ENCODE results near the gene DSG2. TPM values are rescaled to one million over a fixed set of nuclear protein-coding genes. Genes with fewer than 3 reads are reported as not detected.

Gene DSG2
- total RNA-seq, 4 donors from 2014 or later = 1.2 to 6.2 (median 2.9) TPM

DNA sequence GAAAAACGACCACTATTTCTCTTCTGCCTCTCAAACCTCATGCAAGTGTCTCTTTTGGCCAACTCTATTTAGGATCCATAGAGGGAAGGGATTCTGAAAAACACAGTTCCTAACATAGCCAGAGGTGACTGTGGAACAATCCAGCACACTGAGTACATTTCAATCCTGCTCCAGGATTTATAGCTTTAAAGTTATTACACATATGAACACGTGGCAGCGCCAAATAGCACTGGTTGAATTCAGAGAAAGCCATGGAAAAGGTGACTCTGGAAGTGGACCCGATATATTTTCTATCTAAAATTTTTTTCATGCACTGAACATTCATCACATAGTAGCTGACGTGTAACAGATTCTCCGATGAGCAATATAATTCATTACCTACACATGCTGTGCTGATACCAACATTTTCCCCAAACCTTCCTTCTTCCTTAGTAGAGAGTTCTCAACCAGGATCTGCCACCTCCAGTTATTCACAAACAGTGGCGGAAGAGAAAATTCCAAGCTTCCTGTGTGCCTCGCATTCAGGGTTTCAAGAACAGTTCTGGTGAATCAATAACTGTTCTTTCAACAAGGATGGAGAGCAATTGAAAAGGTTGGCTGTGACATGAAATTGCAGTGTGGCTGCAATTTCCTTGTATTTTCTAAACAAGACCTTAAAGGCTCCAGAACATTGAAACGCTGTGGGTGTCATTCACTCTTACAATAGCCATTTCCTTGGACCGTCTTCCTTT is 68.0 kb downstream of the DSG2 start:
- no peak overlapping the region for H3K4me3 ChIP-seq
- H3K9me3 ChIP-seq = no peaks in the 10 kb centered on the region
- H3K27ac ChIP-seq (replicated peaks in 1 of 4) = no peak overlapping the region
- WGBS = 86% methylated on average over 10 of the region's 10 CpGs
- DNase-seq (ENCODE audit: extremely low spot score) = no peak
- intact Hi-C loops (cut with DNase I) = no loop called here
- no peaks in the 10 kb centered on the region for H3K36me3 ChIP-seq
- H3K4me1 ChIP-seq = no peaks in the 10 kb centered on the region
- H3K27me3 ChIP-seq = no peaks in the 10 kb centered on the region
- TF ChIP-seq, protein P1, sequence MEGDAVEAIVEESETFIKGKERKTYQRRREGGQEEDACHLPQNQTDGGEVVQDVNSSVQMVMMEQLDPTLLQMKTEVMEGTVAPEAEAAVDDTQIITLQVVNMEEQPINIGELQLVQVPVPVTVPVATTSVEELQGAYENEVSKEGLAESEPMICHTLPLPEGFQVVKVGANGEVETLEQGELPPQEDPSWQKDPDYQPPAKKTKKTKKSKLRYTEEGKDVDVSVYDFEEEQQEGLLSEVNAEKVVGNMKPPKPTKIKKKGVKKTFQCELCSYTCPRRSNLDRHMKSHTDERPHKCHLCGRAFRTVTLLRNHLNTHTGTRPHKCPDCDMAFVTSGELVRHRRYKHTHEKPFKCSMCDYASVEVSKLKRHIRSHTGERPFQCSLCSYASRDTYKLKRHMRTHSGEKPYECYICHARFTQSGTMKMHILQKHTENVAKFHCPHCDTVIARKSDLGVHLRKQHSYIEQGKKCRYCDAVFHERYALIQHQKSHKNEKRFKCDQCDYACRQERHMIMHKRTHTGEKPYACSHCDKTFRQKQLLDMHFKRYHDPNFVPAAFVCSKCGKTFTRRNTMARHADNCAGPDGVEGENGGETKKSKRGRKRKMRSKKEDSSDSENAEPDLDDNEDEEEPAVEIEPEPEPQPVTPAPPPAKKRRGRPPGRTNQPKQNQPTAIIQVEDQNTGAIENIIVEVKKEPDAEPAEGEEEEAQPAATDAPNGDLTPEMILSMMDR (IDR thresholded peaks at IDR 0.05) = no peak
- TF ChIP-seq POLR2A (IDR thresholded peaks at IDR 0.05; ENCODE audit: low read depth) (no peak), POLR2AphosphoS5 (IDR thresholded peaks at IDR 0.05) (no peak), EP300 (IDR thresholded peaks at IDR 0.05) (no peak)

GRCh38 chr18:31566576-31567306 is 68.8 kb downstream of the DSG2 start:
- Histone ChIP-seq H3K36me3 (no peaks in the 10 kb centered on the region), H3K4me1 (no peaks in the 10 kb centered on the region), H3K27ac (replicated peaks in 1 of 4) (no peak overlapping the region), H3K4me3 (no peak overlapping the region), H3K27me3 (no peaks in the 10 kb centered on the region), H3K9me3 (no peaks in the 10 kb centered on the region)
- 69% methylated on average over 4 of the region's 4 CpGs for WGBS
- DNase-seq (ENCODE audit: extremely low spot score) = no peak
- intact Hi-C loops (cut with DNase I) = no loop called here
- TF ChIP-seq EP300 (IDR thresholded peaks at IDR 0.05) (no peak), POLR2A (IDR thresholded peaks at IDR 0.05; ENCODE audit: low read depth) (no peak), POLR2AphosphoS5 (IDR thresholded peaks at IDR 0.05) (no peak)
- TF ChIP-seq, protein P1 (IDR thresholded peaks at IDR 0.05) = no peak

- no peak for DNase-seq (ENCODE audit: extremely low spot score)
- Histone ChIP-seq H3K9me3 (no peaks in the 10 kb centered on the region), H3K27ac (replicated peaks in 1 of 4) (no peak overlapping the region), H3K27me3 (no peaks in the 10 kb centered on the region), H3K36me3 (no peaks in the 10 kb centered on the region), H3K4me1 (no peaks in the 10 kb centered on the region), H3K4me3 (no peak overlapping the region)
- WGBS = 85% methylated on average over 9 of the region's 9 CpGs
- intact Hi-C loops (cut with DNase I) = no loop called here
- TF ChIP-seq EP300 (IDR thresholded peaks at IDR 0.05) = no peak
- TF ChIP-seq POLR2A (IDR thresholded peaks at IDR 0.05; ENCODE audit: low read depth) = no peak
- no peak for TF ChIP-seq POLR2AphosphoS5 (IDR thresholded peaks at IDR 0.05)
- TF ChIP-seq, protein P1 (IDR thresholded peaks at IDR 0.05) = no peak
Observed at GRCh38 chr18:31572368-31572767, 74.4 kb downstream of the DSG2 start.

GRCh38 chr18:31573051-31573450 is 75.1 kb downstream of the DSG2 start:
- DNase-seq (ENCODE audit: extremely low spot score) = no peak
- TF ChIP-seq, protein P1 (IDR thresholded peaks at IDR 0.05) = no peak
- TF ChIP-seq EP300 (IDR thresholded peaks at IDR 0.05) (no peak), POLR2A (IDR thresholded peaks at IDR 0.05; ENCODE audit: low read depth) (no peak), POLR2AphosphoS5 (IDR thresholded peaks at IDR 0.05) (no peak)
- Histone ChIP-seq H3K36me3 (no peaks in the 10 kb centered on the region), H3K9me3 (no peaks in the 10 kb centered on the region), H3K4me1 (no peaks in the 10 kb centered on the region), H3K27me3 (no peaks in the 10 kb centered on the region), H3K4me3 (no peak overlapping the region), H3K27ac (replicated peaks in 1 of 4) (no peak overlapping the region)
- 97% methylated on average over 3 of the region's 3 CpGs for WGBS
- intact Hi-C loops (cut with DNase I) = no loop called here

Measured in esophagus muscularis mucosa (tissue), 4 donors.